SK-N-SH treated with all-trans-retinoic acid at 6 μM for 48 hours (cell line): ENCODE data around the gene HOXC5.

Source experiments
- BACH2 ChIP-seq: fragments of 250-450 bp; sonication (Bioruptor Pico); IDR thresholded peaks from 2 replicates; pipeline ENCODE4 v1.9.0; 2021; ENCODE audit warnings: mild to moderate bottlenecking, borderline replicate concordance
- CSDC2 ChIP-seq: fragments of 250-450 bp; sonication (Bioruptor Pico); IDR thresholded peaks from 2 replicates; pipeline ENCODE4 v1.5.0; 2020; ENCODE audit warnings: mild to moderate bottlenecking, moderate library complexity
- ESRRG ChIP-seq: fragments of 250-450 bp; sonication (Bioruptor Pico); IDR thresholded peaks from 2 replicates; pipeline ENCODE4 v1.6.1; 2021; ENCODE audit warnings: mild to moderate bottlenecking
- SNAI2 ChIP-seq: fragments of 250-450 bp; sonication (Bioruptor Pico); IDR thresholded peaks from 2 replicates; pipeline ENCODE4 v1.5.0; 2020; ENCODE audit warnings: mild to moderate bottlenecking, moderate library complexity
- TCF4 ChIP-seq: fragments of 250-450 bp; sonication (Bioruptor Pico); IDR thresholded peaks from 2 replicates; pipeline ENCODE4 v1.8.0; 2021; ENCODE audit warnings: mild to moderate bottlenecking, moderate library complexity, borderline replicate concordance
- ZFP3 ChIP-seq: fragments of 250-450 bp; sonication (Bioruptor Pico); IDR thresholded peaks from 2 replicates; pipeline ENCODE4 v1.5.0; 2020; ENCODE audit warnings: mild to moderate bottlenecking, moderate library complexity
- ZFP30 ChIP-seq: fragments of 450-650 bp; formaldehyde crosslinking; IDR thresholded peaks from 2 replicates; pipeline ENCODE4 v1.5.0; 2022; ENCODE audit warnings: mild to moderate bottlenecking, moderate library complexity
- ZNF70 ChIP-seq: fragments of 450-650 bp; formaldehyde crosslinking; IDR thresholded peaks from 2 replicates; pipeline ENCODE4 v1.5.0; 2020; ENCODE audit warnings: mild to moderate bottlenecking, moderate library complexity
- TF ChIP-seq, protein P1 (sequence below): fragments of 250-450 bp; sonication (Bioruptor Pico); IDR thresholded peaks from 2 replicates; pipeline ENCODE4 v1.5.1; 2020; ENCODE audit warnings: low read depth, mild to moderate bottlenecking, moderate library complexity
- TF ChIP-seq, protein P2 (sequence below): fragments of 250-450 bp; sonication (Bioruptor Pico); IDR thresholded peaks from 2 replicates; pipeline ENCODE4 v1.8.0; 2020; ENCODE audit warnings: mild to moderate bottlenecking, moderate library complexity, borderline replicate concordance

DNA sequence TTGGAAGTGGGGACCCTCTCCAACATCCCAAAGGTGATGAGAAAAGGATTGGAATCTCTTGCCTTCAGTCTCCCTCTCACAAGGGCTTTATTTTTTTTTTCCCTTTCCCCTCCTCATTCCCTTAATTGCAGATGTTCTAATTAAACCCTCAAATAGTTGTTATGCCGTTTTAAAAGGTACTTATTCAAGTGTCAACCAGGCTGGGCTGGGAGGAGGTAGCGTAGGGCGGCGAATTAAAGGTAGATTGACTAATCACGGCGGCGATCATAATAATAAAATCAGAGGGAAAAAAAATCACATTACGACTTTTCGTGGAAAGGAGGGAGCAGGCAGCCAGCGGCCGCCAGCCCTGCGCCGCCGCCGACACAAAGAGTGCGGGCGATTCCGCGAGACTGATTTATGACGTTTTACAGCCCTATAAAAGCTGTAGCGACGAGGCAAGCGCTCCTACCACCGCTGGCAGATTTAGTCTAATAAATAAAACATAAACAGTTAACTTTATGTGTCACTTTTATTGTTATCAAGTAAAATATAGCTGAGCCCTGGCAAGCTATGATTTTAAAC is 19.1 kb downstream of the HOXC5 start:
- no peak for TF ChIP-seq CSDC2 (CRISPR knock-in tag)
- TF ChIP-seq ZFP3: no peak
- TF ChIP-seq, protein P1, sequence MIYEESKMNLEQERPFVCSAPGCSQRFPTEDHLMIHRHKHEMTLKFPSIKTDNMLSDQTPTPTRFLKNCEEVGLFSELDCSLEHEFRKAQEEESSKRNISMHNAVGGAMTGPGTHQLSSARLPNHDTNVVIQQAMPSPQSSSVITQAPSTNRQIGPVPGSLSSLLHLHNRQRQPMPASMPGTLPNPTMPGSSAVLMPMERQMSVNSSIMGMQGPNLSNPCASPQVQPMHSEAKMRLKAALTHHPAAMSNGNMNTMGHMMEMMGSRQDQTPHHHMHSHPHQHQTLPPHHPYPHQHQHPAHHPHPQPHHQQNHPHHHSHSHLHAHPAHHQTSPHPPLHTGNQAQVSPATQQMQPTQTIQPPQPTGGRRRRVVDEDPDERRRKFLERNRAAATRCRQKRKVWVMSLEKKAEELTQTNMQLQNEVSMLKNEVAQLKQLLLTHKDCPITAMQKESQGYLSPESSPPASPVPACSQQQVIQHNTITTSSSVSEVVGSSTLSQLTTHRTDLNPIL (CRISPR knock-in tag): no peak
- no peak for TF ChIP-seq SNAI2 (CRISPR knock-in tag)
- TF ChIP-seq, protein P2, sequence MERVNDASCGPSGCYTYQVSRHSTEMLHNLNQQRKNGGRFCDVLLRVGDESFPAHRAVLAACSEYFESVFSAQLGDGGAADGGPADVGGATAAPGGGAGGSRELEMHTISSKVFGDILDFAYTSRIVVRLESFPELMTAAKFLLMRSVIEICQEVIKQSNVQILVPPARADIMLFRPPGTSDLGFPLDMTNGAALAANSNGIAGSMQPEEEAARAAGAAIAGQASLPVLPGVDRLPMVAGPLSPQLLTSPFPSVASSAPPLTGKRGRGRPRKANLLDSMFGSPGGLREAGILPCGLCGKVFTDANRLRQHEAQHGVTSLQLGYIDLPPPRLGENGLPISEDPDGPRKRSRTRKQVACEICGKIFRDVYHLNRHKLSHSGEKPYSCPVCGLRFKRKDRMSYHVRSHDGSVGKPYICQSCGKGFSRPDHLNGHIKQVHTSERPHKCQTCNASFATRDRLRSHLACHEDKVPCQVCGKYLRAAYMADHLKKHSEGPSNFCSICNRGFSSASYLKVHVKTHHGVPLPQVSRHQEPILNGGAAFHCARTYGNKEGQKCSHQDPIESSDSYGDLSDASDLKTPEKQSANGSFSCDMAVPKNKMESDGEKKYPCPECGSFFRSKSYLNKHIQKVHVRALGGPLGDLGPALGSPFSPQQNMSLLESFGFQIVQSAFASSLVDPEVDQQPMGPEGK: no peak
- TF ChIP-seq TCF4 (CRISPR knock-in tag): no peak
- no peak for TF ChIP-seq ZFP30
- no peak for TF ChIP-seq BACH2 (CRISPR knock-in tag)
- TF ChIP-seq ESRRG (CRISPR knock-in tag): no peak
- no peak for TF ChIP-seq ZNF70 (CRISPR knock-in tag)
